Measurements from ENCODE around the gene TBP. TPM values are rescaled to one million over a fixed set of nuclear protein-coding genes. Genes with fewer than 3 reads are reported as not detected.

Gene TBP
- polyA plus RNA-seq, 2 of the 4 experiments (the other 2 are of a cell fraction), result 12.3 to 19.9 TPM

DNA sequence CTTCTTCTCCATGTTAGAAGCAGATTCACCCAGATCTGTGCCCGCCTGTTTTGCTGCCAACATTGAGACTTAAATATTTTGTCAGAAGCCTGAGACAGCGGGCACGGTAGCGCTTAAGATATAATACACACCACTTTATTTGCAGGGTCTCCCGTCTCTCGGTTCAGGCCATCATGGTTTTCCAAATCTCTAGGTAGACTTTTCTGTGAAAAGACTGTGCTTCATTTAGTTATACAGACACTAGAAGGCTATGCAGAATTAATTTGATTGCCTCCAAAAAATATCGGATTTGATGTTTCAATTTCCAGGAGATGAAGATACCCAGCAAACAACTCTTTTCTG is 598 bp downstream of the TBP start:
- WGBS (ENCODE audit: missing lambda C conversion rate), result under 1% methylated on average over 7 of the region's 7 CpGs
- FAIRE-seq (no peak), ATAC-seq (no peak), DNase-seq (ENCODE audit: low read depth in 1 of 2, low spot score in 1 of 2) (no peak)
- ChIA-PET POLR2A (no interaction called here), CTCF (no interaction called here)
- Histone ChIP-seq H3K4me3 (peak overlapping the region; percentile 96), H3K27ac (peak overlapping the region; percentile 83 to 93), H3K4me1 (peaks cover 16% of the 10 kb centered on the region; the same call in 2 of the 3 replicates), H3K9me3 (no peaks in the 10 kb centered on the region), H3K4me2 (peak overlapping the region; percentile 83)
- TF ChIP-seq SMC3 (IDR thresholded peaks at IDR 0.05) (no peak), NFE2L2 (conservative IDR thresholded peaks at IDR 0.05; ENCODE audit: low read length) (no peak), RFX5 (IDR thresholded peaks at IDR 0.05) (no peak), RNF2 (IDR thresholded peaks at IDR 0.05; ENCODE audit: borderline replicate concordance, low read depth) (no peak), KDM1A (IDR thresholded peaks at IDR 0.05; ENCODE audit: low read depth) (no peak), EP300 (IDR thresholded peaks at IDR 0.05) (no peak), NR3C1 (IDR thresholded peaks at IDR 0.05) (no peak), GATA3 (IDR thresholded peaks at IDR 0.05; ENCODE audit: borderline replicate concordance) (no peak), HOXA7 (CRISPR knock-in tag; IDR thresholded peaks at IDR 0.05) (no peak), RAD21 (conservative IDR thresholded peaks at IDR 0.05 in 1 of 2, IDR thresholded peaks at IDR 0.05 in 1 of 2) (no peak), HDAC2 (IDR thresholded peaks at IDR 0.05) (no peak)
- TF ChIP-seq, protein P1, sequence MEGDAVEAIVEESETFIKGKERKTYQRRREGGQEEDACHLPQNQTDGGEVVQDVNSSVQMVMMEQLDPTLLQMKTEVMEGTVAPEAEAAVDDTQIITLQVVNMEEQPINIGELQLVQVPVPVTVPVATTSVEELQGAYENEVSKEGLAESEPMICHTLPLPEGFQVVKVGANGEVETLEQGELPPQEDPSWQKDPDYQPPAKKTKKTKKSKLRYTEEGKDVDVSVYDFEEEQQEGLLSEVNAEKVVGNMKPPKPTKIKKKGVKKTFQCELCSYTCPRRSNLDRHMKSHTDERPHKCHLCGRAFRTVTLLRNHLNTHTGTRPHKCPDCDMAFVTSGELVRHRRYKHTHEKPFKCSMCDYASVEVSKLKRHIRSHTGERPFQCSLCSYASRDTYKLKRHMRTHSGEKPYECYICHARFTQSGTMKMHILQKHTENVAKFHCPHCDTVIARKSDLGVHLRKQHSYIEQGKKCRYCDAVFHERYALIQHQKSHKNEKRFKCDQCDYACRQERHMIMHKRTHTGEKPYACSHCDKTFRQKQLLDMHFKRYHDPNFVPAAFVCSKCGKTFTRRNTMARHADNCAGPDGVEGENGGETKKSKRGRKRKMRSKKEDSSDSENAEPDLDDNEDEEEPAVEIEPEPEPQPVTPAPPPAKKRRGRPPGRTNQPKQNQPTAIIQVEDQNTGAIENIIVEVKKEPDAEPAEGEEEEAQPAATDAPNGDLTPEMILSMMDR (IDR thresholded peaks at IDR 0.05), result no peak

DNA sequence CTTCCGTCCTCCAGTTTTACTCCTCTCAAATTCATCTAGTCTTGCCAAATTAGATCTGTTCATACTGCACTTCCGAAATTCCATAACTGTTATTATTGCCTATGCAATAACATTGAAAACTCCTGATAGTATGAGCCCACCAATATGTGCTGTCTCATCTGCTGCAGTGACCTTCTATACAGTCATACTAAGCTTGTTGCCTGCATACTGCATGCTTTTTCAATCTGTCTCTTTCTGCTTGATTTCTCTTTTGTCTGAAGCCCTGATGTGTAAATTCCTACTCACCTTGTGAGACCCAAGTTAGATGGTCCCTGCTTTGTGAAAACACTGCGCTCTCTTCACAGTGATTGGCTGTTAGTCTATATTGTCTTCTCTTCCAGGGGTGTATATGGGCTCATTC is 1.1 kb downstream of the TBP start:
- no peak for DNase-seq (ENCODE audit: low read depth in 1 of 2, low spot score in 1 of 2)
- FAIRE-seq, result no peak
- H3K4me2 ChIP-seq, result peak overlapping the region; percentile 83
- H3K9me3 ChIP-seq, result no peaks in the 10 kb centered on the region
- peak overlapping the region in 1 of 2 experiments; percentile 93; a peak in 2 of 6 replicates for H3K27ac ChIP-seq
- POLR2A ChIA-PET, result no interaction called here
- WGBS (ENCODE audit: missing lambda C conversion rate), result 57% methylated on average over 3 of the region's 3 CpGs
- TF ChIP-seq, protein P2, sequence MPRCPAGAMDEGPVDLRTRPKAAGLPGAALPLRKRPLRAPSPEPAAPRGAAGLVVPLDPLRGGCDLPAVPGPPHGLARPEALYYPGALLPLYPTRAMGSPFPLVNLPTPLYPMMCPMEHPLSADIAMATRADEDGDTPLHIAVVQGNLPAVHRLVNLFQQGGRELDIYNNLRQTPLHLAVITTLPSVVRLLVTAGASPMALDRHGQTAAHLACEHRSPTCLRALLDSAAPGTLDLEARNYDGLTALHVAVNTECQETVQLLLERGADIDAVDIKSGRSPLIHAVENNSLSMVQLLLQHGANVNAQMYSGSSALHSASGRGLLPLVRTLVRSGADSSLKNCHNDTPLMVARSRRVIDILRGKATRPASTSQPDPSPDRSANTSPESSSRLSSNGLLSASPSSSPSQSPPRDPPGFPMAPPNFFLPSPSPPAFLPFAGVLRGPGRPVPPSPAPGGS (IDR thresholded peaks at IDR 0.05), result no peak
- TF ChIP-seq HEYL (CRISPR knock-in tag; IDR thresholded peaks at IDR 0.05), result no peak
- TF ChIP-seq JUN (IDR thresholded peaks at IDR 0.05), result no peak
- TF ChIP-seq, protein P1 (IDR thresholded peaks at IDR 0.05), result no peak
- TF ChIP-seq MAZ (IDR thresholded peaks at IDR 0.05; ENCODE audit: borderline replicate concordance, low read depth, low read length), result no peak
- TF ChIP-seq TFCP2L1 (CRISPR knock-in tag; IDR thresholded peaks at IDR 0.05), result no peak
- TF ChIP-seq EHMT2 (IDR thresholded peaks at IDR 0.05; ENCODE audit: low read depth), result no peak
- no peak for TF ChIP-seq NPAS2 (CRISPR knock-in tag; IDR thresholded peaks at IDR 0.05; ENCODE audit: borderline replicate concordance)
- TF ChIP-seq ZNF302 (CRISPR knock-in tag; IDR thresholded peaks at IDR 0.05), result no peak
- no peak for TF ChIP-seq POLR2A (IDR thresholded peaks at IDR 0.05; ENCODE audit: low read length)
- no peak for TF ChIP-seq HOXB13 (CRISPR knock-in tag; IDR thresholded peaks at IDR 0.05; ENCODE audit: low read depth)
- no peak for TF ChIP-seq REST (IDR thresholded peaks at IDR 0.05)
- TF ChIP-seq PHF8 (IDR thresholded peaks at IDR 0.05; ENCODE audit: borderline replicate concordance, low read depth), result no peak
- TF ChIP-seq GATA3 (IDR thresholded peaks at IDR 0.05; ENCODE audit: borderline replicate concordance), result no peak
- no peak for TF ChIP-seq HES2 (IDR thresholded peaks at IDR 0.05)
- no peak for TF ChIP-seq MYC (IDR thresholded peaks at IDR 0.05; ENCODE audit: borderline replicate concordance, low read length)
- TF ChIP-seq MAFK (IDR thresholded peaks at IDR 0.05; ENCODE audit: partially characterized antibody), result no peak
- no peak for ATAC-seq
- H3K4me3 ChIP-seq, result peak overlapping the region; percentile 96
- H3K4me1 ChIP-seq, result peaks cover 16% of the 10 kb centered on the region; the same call in 2 of the 3 replicates
- CTCF ChIA-PET, result no interaction called here
